K562 (cell line): Measurements from ENCODE around the gene KCND2. TPM values are rescaled to one million over a fixed set of nuclear protein-coding genes. Genes with fewer than 3 reads are reported as not detected.

Experiments used
- ATAC-seq: fragments of 200-7000 bp; cut with Tn5 transposase; 3 replicates; pipeline ENCODE4 v1.9.1; 2020; ENCODE audit warnings: moderate library complexity
- BruUV-seq: library from RNA; stranded (reverse); fragments of 400-500 nt; replicated peaks from 2 replicates; lab custom pipeline; 2021; lab: Mats Ljungman, UMichigan
- CTCF ChIA-PET: fragments of 300-600 bp; formaldehyde crosslinking; extraction: SDS; loops from one replicate; lab custom pipeline; 2021; ENCODE audit warnings: low intra/inter-chr PET ratio; lab: Yijun Ruan, JAX
- POLR2A ChIA-PET: fragments of 300-600, 350-650 bp; sonication (Branson Sonifier 250); formaldehyde crosslinking; extraction: SDS; loops from one replicate; lab custom pipeline; 2021; ENCODE audit warnings: antibody characterized with exemption, inconsistent platforms; lab: Yijun Ruan, JAX
- DNase-seq, 4 experiments: peaks; one replicate each; pipeline versions ENCODE4 v3.0.0 to v3.0.0-alpha.2; 2011 to 2018; ENCODE audit warnings: low spot score in 3 of 4, mixed read lengths in 3 of 4; ENCODE audit errors: extremely low read depth in 1 of 4
- FAIRE-seq: peaks from 2 replicates; lab custom pipeline; 2011; peaks lifted over from hg19 to GRCh38; lab: Jason Lieb, UNC
- H2AFZ ChIP-seq: 2 replicates; pipeline ENCODE4 v1.6.0; 2011; ENCODE audit warnings: low read depth, low read length, control low read depth, inconsistent platforms
- H3K27ac ChIP-seq: fragments of 200-600 bp; 3 replicates; pipeline ENCODE4 v1.8.0; 2011; ENCODE audit warnings: low read depth, mild to moderate bottlenecking, control low read depth, inconsistent platforms, low read length, moderate library complexity, mixed read lengths; ENCODE audit errors: extremely low read depth
- H3K27me3 ChIP-seq, 2 experiments: fragments of 300-600 bp in 1 of 2; 2 replicates in 1 of 2; 3 replicates in 1 of 2; pipeline versions ENCODE4 v1.6.0 to v1.8.0; 2011; ENCODE audit warnings: inconsistent platforms in 2 of 2, low read length in 2 of 2, mild to moderate bottlenecking in 1 of 2, mixed read lengths in 1 of 2, moderate library complexity in 1 of 2; ENCODE audit not compliant: control insufficient read depth in 2 of 2, insufficient read depth in 2 of 2
- H3K36me3 ChIP-seq: fragments of 300-600 bp; 3 replicates; pipeline ENCODE4 v1.8.0; 2011; ENCODE audit warnings: mild to moderate bottlenecking, low read length, inconsistent platforms; ENCODE audit not compliant: control insufficient read depth, insufficient read depth
- H3K4me1 ChIP-seq, 2 experiments: fragments of 200-600 bp in 1 of 2; replicated peaks in 1 of 2; 2 replicates in 1 of 2; 3 replicates in 1 of 2; pipeline versions ENCODE4 v1.5.1 to v1.8.0; 2011; ENCODE audit warnings: inconsistent platforms in 2 of 2, low read length in 2 of 2, mild to moderate bottlenecking in 1 of 2, mixed read lengths in 1 of 2, moderate library complexity in 1 of 2; ENCODE audit not compliant: control insufficient read depth in 2 of 2, insufficient read depth in 2 of 2
- H3K4me2 ChIP-seq: 2 replicates; pipeline ENCODE4 v1.6.1; 2011; ENCODE audit warnings: low read length, control low read depth, inconsistent platforms, mixed read lengths; ENCODE audit not compliant: insufficient read depth
- H3K4me3 ChIP-seq: fragments of 200-600 bp; sonication (generic), shearing (Covaris generic); 2 replicates; pipeline ENCODE4 v1.5.1; 2016; ENCODE audit warnings: control low read depth, inconsistent platforms
- H3K79me2 ChIP-seq: fragments of 200-600 bp; 3 replicates; pipeline ENCODE4 v1.8.0; 2011; ENCODE audit warnings: low read length, inconsistent platforms; ENCODE audit not compliant: control insufficient read depth, insufficient read depth
- H3K9ac ChIP-seq, 2 experiments: 2 replicates each; pipeline versions ENCODE4 v1.6.0 to v1.6.1; 2011; ENCODE audit warnings: low read depth in 2 of 2, low read length in 2 of 2, control low read depth in 1 of 2, inconsistent platforms in 1 of 2, mild to moderate bottlenecking in 1 of 2, mixed read lengths in 1 of 2; ENCODE audit not compliant: insufficient read depth in 1 of 2
- H3K9me1 ChIP-seq: one replicate; pipeline ENCODE4 v1.6.0; 2011; ENCODE audit warnings: inconsistent platforms, mild to moderate bottlenecking, low read length, moderate library complexity; ENCODE audit not compliant: control insufficient read depth, insufficient read depth
- H3K9me3 ChIP-seq: replicated peaks from 2 replicates; pipeline ENCODE4 v1.5.1; 2011; ENCODE audit warnings: low read depth, low read length, inconsistent platforms; ENCODE audit not compliant: control insufficient read depth, insufficient read depth
- H4K20me1 ChIP-seq: replicated peaks from 2 replicates; pipeline ENCODE4 v1.6.1; 2011; ENCODE audit warnings: low read length, inconsistent platforms, mixed read lengths; ENCODE audit not compliant: control insufficient read depth, insufficient read depth
- C11orf30 ChIP-seq: fragments of 450-650 bp; IDR thresholded peaks from 2 replicates; pipeline ENCODE4 v1.6.1; 2016; ENCODE audit warnings: low read depth, mild to moderate bottlenecking
- MAFF ChIP-seq: IDR thresholded peaks from 2 replicates; pipeline ENCODE4 v1.6.1; 2012; ENCODE audit warnings: low read length, improper control_type of control experiment
- MAFG ChIP-seq: fragments of 450-650 bp; conservative IDR thresholded peaks from 2 replicates; pipeline ENCODE4 v1.6.1; 2016; ENCODE audit warnings: missing genetic modification characterization, missing compliant biosample characterization
- MAFK ChIP-seq: IDR thresholded peaks from 2 replicates; pipeline ENCODE4 v1.6.1; 2011; ENCODE audit warnings: low read length, improper control_type of control experiment
- MYC ChIP-seq, 2 experiments: fragments of 250-450 bp in 1 of 2; sonication (Bioruptor Pico) in 1 of 2; IDR thresholded peaks; 2 replicates each; pipeline versions ENCODE4 v1.5.1 to v1.6.1; 2012 to 2021; ENCODE audit warnings: low read depth in 2 of 2, borderline replicate concordance in 1 of 2, improper control_type of control experiment in 1 of 2, low read length in 1 of 2, mild to moderate bottlenecking in 1 of 2, moderate library complexity in 1 of 2
- NFATC3 ChIP-seq: fragments of 450-650 bp; IDR thresholded peaks from 2 replicates; pipeline ENCODE4 v1.6.1; 2017; ENCODE audit warnings: mild to moderate bottlenecking
- ZNF316 ChIP-seq: fragments of 450-650 bp; IDR thresholded peaks from 2 replicates; pipeline ENCODE4 v1.6.1; 2016
- ZNF551 ChIP-seq: fragments of 250-450 bp; sonication (Bioruptor Pico); IDR thresholded peaks from 2 replicates; pipeline ENCODE4 v1.5.0; 2021; ENCODE audit warnings: mild to moderate bottlenecking, moderate library complexity
- in situ Hi-C: fragments of 300-500 bp; cut with MboI; formaldehyde crosslinking; loops from 4 replicates; pipeline ENCODE4 v1.15.0; 2018; ENCODE audit warnings: inconsistent platforms, mixed read lengths
- intact Hi-C: fragments of 100-400 bp; cut with micrococcal nuclease; formaldehyde crosslinking; loops from 2 replicates; pipeline ENCODE4 v1.14.2; 2022
- polyA plus RNA-seq, 8 experiments: library from polyadenylated mRNA; depleted of rRNA in 4 of 8; stranded (reverse) in 5 of 8; unstranded in 3 of 8; fragments of >200 nt; fragmentation: Nextera tagmentation in 2 of 8; fragmentation: Illumina TruSeq in 1 of 8; extraction: Ambion mirVana in 2 of 8; extraction: Trizol in 1 of 8; gene quantifications; 2 replicates each; pipeline versions ENCODE4 v1.2.1 to v1.2.3, GENCODE V29; 2011 to 2014; ENCODE audit warnings: inconsistent platforms in 1 of 8, missing spikeins in 1 of 8
- total RNA-seq, 7 experiments: library from RNA; depleted of rRNA in 6 of 7; stranded (reverse); fragments of >200 nt in 6 of 7; fragmentation: Illumina TruSeq in 2 of 7; extraction: Trizol in 2 of 7; gene quantifications; 2 replicates each; pipeline versions ENCODE4 v1.2.1 to v1.2.3, GENCODE V29; 2011 to 2021; ENCODE audit warnings: low replicate concordance in 1 of 7
- TF ChIP-seq, protein P1 (sequence below): fragments of 450-650 bp; IDR thresholded peaks from 2 replicates; pipeline ENCODE4 v1.6.1; 2017; ENCODE audit warnings: antibody characterized with exemption, mild to moderate bottlenecking
- TF ChIP-seq, protein P2 (sequence below): fragments of 450-650 bp; IDR thresholded peaks from 2 replicates; pipeline ENCODE4 v1.6.1; 2016; ENCODE audit warnings: low read depth, mild to moderate bottlenecking, moderate library complexity

The KCND2 gene
- total and polyA plus RNA-seq, 9 of the 15 experiments (the other 6 are each of a cell fraction or from before 2014, with no cell fraction given): 0.03 to 0.12 TPM; not detected in 7

DNA sequence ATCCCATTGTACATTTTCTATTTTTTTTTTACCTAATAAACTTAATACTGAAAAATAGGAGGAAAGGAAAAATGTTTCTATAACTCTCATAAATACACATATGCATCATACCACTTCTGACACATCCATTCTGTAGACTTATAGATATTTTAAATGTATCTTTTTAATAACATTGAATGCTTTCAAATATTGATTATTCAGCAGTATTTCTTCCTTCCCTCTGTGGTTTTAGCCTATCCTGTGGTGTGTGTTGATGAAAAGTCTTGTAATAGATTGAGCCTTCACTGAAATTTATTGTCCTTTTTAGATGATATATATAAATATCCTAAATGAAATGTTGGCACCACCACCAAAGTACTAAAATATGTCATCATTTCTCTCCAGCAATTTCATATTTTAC, 366.9 kb downstream of the KCND2 start:
- CTCF ChIA-PET: no interaction called here
- no peaks in the 10 kb centered on the region for H3K79me2 ChIP-seq

More for the DNA sequence above, 366.9 kb downstream of the KCND2 start:
- intact Hi-C loops (no loop called here), in situ Hi-C loops (no loop called here)
- no peaks in the 10 kb centered on the region for H3K27me3 ChIP-seq
- no TSS peak for BruUV-seq
- no peaks in the 10 kb centered on the region for H4K20me1 ChIP-seq
- H3K9me1 ChIP-seq: no peaks in the 10 kb centered on the region
- H2AFZ ChIP-seq: no peak overlapping the region
- no peaks in the 10 kb centered on the region for H3K9me3 ChIP-seq
- no peak overlapping the region for H3K4me3 ChIP-seq
- no peak overlapping the region for H3K4me2 ChIP-seq
- DNase-seq (no peak), ATAC-seq (no peak), FAIRE-seq (no peak)
- TF ChIP-seq, protein P1, sequence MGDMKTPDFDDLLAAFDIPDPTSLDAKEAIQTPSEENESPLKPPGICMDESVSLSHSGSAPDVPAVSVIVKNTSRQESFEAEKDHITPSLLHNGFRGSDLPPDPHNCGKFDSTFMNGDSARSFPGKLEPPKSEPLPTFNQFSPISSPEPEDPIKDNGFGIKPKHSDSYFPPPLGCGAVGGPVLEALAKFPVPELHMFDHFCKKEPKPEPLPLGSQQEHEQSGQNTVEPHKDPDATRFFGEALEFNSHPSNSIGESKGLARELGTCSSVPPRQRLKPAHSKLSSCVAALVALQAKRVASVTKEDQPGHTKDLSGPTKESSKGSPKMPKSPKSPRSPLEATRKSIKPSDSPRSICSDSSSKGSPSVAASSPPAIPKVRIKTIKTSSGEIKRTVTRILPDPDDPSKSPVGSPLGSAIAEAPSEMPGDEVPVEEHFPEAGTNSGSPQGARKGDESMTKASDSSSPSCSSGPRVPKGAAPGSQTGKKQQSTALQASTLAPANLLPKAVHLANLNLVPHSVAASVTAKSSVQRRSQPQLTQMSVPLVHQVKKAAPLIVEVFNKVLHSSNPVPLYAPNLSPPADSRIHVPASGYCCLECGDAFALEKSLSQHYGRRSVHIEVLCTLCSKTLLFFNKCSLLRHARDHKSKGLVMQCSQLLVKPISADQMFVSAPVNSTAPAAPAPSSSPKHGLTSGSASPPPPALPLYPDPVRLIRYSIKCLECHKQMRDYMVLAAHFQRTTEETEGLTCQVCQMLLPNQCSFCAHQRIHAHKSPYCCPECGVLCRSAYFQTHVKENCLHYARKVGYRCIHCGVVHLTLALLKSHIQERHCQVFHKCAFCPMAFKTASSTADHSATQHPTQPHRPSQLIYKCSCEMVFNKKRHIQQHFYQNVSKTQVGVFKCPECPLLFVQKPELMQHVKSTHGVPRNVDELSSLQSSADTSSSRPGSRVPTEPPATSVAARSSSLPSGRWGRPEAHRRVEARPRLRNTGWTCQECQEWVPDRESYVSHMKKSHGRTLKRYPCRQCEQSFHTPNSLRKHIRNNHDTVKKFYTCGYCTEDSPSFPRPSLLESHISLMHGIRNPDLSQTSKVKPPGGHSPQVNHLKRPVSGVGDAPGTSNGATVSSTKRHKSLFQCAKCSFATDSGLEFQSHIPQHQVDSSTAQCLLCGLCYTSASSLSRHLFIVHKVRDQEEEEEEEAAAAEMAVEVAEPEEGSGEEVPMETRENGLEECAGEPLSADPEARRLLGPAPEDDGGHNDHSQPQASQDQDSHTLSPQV: no peak
- TF ChIP-seq MAFG (tag): peak; percentile 77
- peak; percentile 91 for TF ChIP-seq ZNF316
- TF ChIP-seq MAFF: peak; percentile 80
- no peak for TF ChIP-seq ZNF551 (CRISPR knock-in tag)
- no peak for TF ChIP-seq MYC (IDR thresholded peaks at IDR 0.05; ENCODE audit: low read depth, low read length)
- no peak for TF ChIP-seq MYC (CRISPR knock-in tag; IDR thresholded peaks at IDR 0.05; ENCODE audit: borderline replicate concordance, low read depth)
- no peak for TF ChIP-seq NFATC3
- TF ChIP-seq MAFK: peak; percentile 74
- TF ChIP-seq, protein P2, sequence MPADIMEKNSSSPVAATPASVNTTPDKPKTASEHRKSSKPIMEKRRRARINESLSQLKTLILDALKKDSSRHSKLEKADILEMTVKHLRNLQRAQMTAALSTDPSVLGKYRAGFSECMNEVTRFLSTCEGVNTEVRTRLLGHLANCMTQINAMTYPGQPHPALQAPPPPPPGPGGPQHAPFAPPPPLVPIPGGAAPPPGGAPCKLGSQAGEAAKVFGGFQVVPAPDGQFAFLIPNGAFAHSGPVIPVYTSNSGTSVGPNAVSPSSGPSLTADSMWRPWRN: no peak
- TF ChIP-seq C11orf30: peak; percentile 77; the same call in 1 of the 2 replicates
- no peak overlapping the region for H3K9ac ChIP-seq
- POLR2A ChIA-PET: no interaction called here
- H3K27ac ChIP-seq: no peak overlapping the region
- H3K36me3 ChIP-seq: no peaks in the 10 kb centered on the region
- no peaks in the 10 kb centered on the region for H3K4me1 ChIP-seq
